HepG2 (cell line): ENCODE results near the gene OR52I2. TPM values are rescaled to one million over a fixed set of nuclear protein-coding genes. Genes with fewer than 3 reads are reported as not detected.

ENCODE experiments used
- ATAC-seq: fragments of 200-7000 bp; cut with Tn5 transposase; 3 replicates; pipeline ENCODE4 v1.9.1; 2020; ENCODE audit warnings: mild to moderate bottlenecking, moderate library complexity
- BruUV-seq: library from RNA; stranded (reverse); fragments of 400-500 nt; replicated peaks from 2 replicates; lab custom pipeline; 2021; lab: Mats Ljungman, UMichigan
- CTCF ChIA-PET: fragments of 300-600 bp; formaldehyde crosslinking; extraction: SDS; loops from one replicate; lab custom pipeline; 2021; ENCODE audit warnings: low total read pairs, inconsistent platforms, low intra/inter-chr PET ratio; lab: Yijun Ruan, JAX
- POLR2A ChIA-PET: fragments of 350-600 bp; sonication (Branson Sonifier 250); formaldehyde crosslinking; loops from one replicate; lab custom pipeline; 2020; ENCODE audit warnings: antibody characterized with exemption, inconsistent platforms; lab: Yijun Ruan, JAX
- DNase-seq: peaks from one replicate; pipeline ENCODE4 v3.0.0-alpha.2; 2015; ENCODE audit warnings: low spot score
- FAIRE-seq: peaks from 3 replicates; lab custom pipeline; 2011; peaks lifted over from hg19 to GRCh38; lab: Jason Lieb, UNC
- H2AFZ ChIP-seq: one replicate; pipeline ENCODE4 v1.6.1; 2011; ENCODE audit warnings: low read length, inconsistent platforms
- H3K27ac ChIP-seq: fragments of 300-600 bp; 3 replicates; pipeline ENCODE4 v1.8.0; 2011; ENCODE audit warnings: mixed run types, mild to moderate bottlenecking, mixed read lengths, low read length, inconsistent platforms; ENCODE audit not compliant: insufficient read depth; ENCODE audit errors: extremely low read length
- H3K27me3 ChIP-seq, 2 experiments: fragments of 200-600 bp in 1 of 2; 2 replicates in 1 of 2; 3 replicates in 1 of 2; pipeline versions ENCODE4 v1.6.0 to v1.8.0; 2011; ENCODE audit warnings: low read length in 2 of 2, mild to moderate bottlenecking in 2 of 2, moderate library complexity in 2 of 2, inconsistent platforms in 1 of 2; ENCODE audit not compliant: insufficient read depth in 2 of 2, control insufficient read depth in 1 of 2
- H3K36me3 ChIP-seq, 2 experiments: fragments of 200-600 bp in 1 of 2; replicated peaks in 1 of 2; 2 replicates in 1 of 2; 3 replicates in 1 of 2; pipeline versions ENCODE4 v1.5.1 to v1.8.0; 2011; ENCODE audit warnings: low read length in 2 of 2, inconsistent platforms in 1 of 2; ENCODE audit not compliant: insufficient read depth in 2 of 2, control insufficient read depth in 1 of 2
- H3K4me1 ChIP-seq: 2 replicates; pipeline ENCODE4 v1.5.1; 2012; ENCODE audit warnings: low read length, inconsistent platforms; ENCODE audit not compliant: insufficient read depth
- H3K4me2 ChIP-seq: 2 replicates; pipeline ENCODE4 v1.6.0; 2011; ENCODE audit warnings: low read depth, low read length, inconsistent platforms
- H3K4me3 ChIP-seq, 3 experiments: fragments of 200-600 bp in 1 of 3; sonication (generic), shearing (Covaris generic) in 1 of 3; replicated peaks in 1 of 3; 2 replicates each; pipeline ENCODE4 v1.5.1; 2011 to 2016; ENCODE audit warnings: low read length in 3 of 3, inconsistent platforms in 2 of 3, low read depth in 2 of 3, mild to moderate bottlenecking in 2 of 3, control low read depth in 1 of 3, mixed read lengths in 1 of 3; ENCODE audit not compliant: insufficient read depth in 1 of 3
- H3K79me2 ChIP-seq: one replicate; pipeline ENCODE4 v1.6.1; 2011; ENCODE audit warnings: low read length, inconsistent platforms; ENCODE audit not compliant: insufficient read depth
- H3K9ac ChIP-seq: 2 replicates; pipeline ENCODE4 v1.6.0; 2011; ENCODE audit warnings: mild to moderate bottlenecking, low read depth, low read length, inconsistent platforms; ENCODE audit not compliant: insufficient read depth
- H3K9me3 ChIP-seq: 2 replicates; pipeline ENCODE4 v1.5.1; 2012; ENCODE audit warnings: mild to moderate bottlenecking, low read length
- H4K20me1 ChIP-seq: 2 replicates; pipeline ENCODE4 v1.6.0; 2011; ENCODE audit warnings: inconsistent platforms, mild to moderate bottlenecking, low read length, moderate library complexity; ENCODE audit not compliant: insufficient read depth
- NAIF1 ChIP-seq: sonication (generic); formaldehyde crosslinking; IDR thresholded peaks from 2 replicates; pipeline ENCODE4 v1.5.0; 2020; ENCODE audit warnings: mild to moderate bottlenecking, missing genetic modification reagents, borderline replicate concordance
- TCF7 ChIP-seq: sonication (generic); IDR thresholded peaks from 2 replicates; pipeline ENCODE4 v1.6.1; 2016; ENCODE audit warnings: antibody characterized with exemption, low read depth
- TCF7L2 ChIP-seq: IDR thresholded peaks from 2 replicates; pipeline ENCODE4 v1.6.1; 2011; ENCODE audit warnings: mild to moderate bottlenecking, low read depth, low read length, moderate library complexity
- ZHX2 ChIP-seq, 2 experiments: sonication (generic) in 1 of 2; formaldehyde crosslinking in 1 of 2; IDR thresholded peaks; 2 replicates each; pipeline versions ENCODE4 v1.6.1 to v1.9.0; 2014 to 2022; ENCODE audit warnings: antibody characterized with exemption in 1 of 2, borderline replicate concordance in 1 of 2, inconsistent platforms in 1 of 2, low read depth in 1 of 2, missing genetic modification reagents in 1 of 2
- ZNF3 ChIP-seq: IDR thresholded peaks from 2 replicates; pipeline ENCODE4 v1.7.0; 2017; ENCODE audit warnings: inconsistent platforms
- ZNF318 ChIP-seq: sonication (generic); formaldehyde crosslinking; IDR thresholded peaks from 2 replicates; pipeline ENCODE4 v1.4.0; 2020; ENCODE audit warnings: mild to moderate bottlenecking, missing genetic modification reagents
- ZXDC ChIP-seq: sonication (generic); formaldehyde crosslinking; IDR thresholded peaks from 2 replicates; pipeline ENCODE4 v1.5.0; 2020; ENCODE audit warnings: mild to moderate bottlenecking, missing genetic modification reagents
- WGBS: methylation state at CpG from one replicate; pipeline ENCODE4 v1.1.6; 2017; ENCODE audit warnings: low lambda C conversion rate; 5-methylcytosine and 5-hydroxymethylcytosine counted together
- in situ Hi-C: cut with HindIII; loops from 2 replicates; pipeline ENCODE4 v1.10.0; 2017; ENCODE audit warnings: low pct_unique_long_range_greater_than_20kb; ENCODE audit not compliant: extremely low pct_ligation_motif_present
- intact Hi-C: fragments of 100-400 bp; cut with micrococcal nuclease; formaldehyde crosslinking; loops from one replicate; pipeline ENCODE4 v1.10.0; 2022; ENCODE audit not compliant: unreplicated experiment
- polyA plus RNA-seq, 8 experiments: library from polyadenylated mRNA; depleted of rRNA in 3 of 8; stranded (reverse) in 7 of 8; unstranded in 1 of 8; fragments of >200 nt; fragmentation: Illumina TruSeq in 4 of 8; extraction: Trizol in 4 of 8; gene quantifications; 2 replicates each; pipeline versions ENCODE4 v1.2.1 to v1.2.3, GENCODE V29; 2011 to 2016; ENCODE audit warnings: low read depth in 4 of 8, missing spikeins in 1 of 8, mixed read lengths in 1 of 8; ENCODE audit not compliant: insufficient read depth in 1 of 8
- total RNA-seq, 5 experiments: library from RNA; depleted of rRNA; stranded (reverse); fragments of >200 nt; fragmentation: Illumina TruSeq; extraction: Trizol; gene quantifications; 2 replicates each; pipeline ENCODE4 v1.2.3, GENCODE V29; 2016; ENCODE audit warnings: low read depth in 1 of 5

OR52I2 gene
- total and polyA plus RNA-seq, 2 of the 13 experiments (the other 11 are each of a cell fraction or from before 2014, with no cell fraction given), result not detected

GRCh38 chr11:4577761-4578160 lies 3.8 kb upstream of the OR52I2 start:
- Histone ChIP-seq H3K27ac (no peak overlapping the region), H3K9ac (no peak overlapping the region), H3K4me3 (no peak overlapping the region), H3K36me3 (no peaks in the 10 kb centered on the region), H4K20me1 (no peaks in the 10 kb centered on the region), H3K4me1 (no peaks in the 10 kb centered on the region), H3K4me2 (no peak overlapping the region), H3K9me3 (no peaks in the 10 kb centered on the region), H3K27me3 (peaks cover 0 to 31% of the 10 kb centered on the region in 2 experiments; a peak in 4 of 5 replicates), H3K79me2 (no peaks in the 10 kb centered on the region), H2AFZ (no peak overlapping the region)
- 17% methylated on average over 2 of the region's 2 CpGs for WGBS
- DNase-seq (no peak), FAIRE-seq (no peak), ATAC-seq (no peak)
- in situ Hi-C loops (no loop called here), intact Hi-C loops (no loop called here)
- no TSS peak for BruUV-seq
- CTCF ChIA-PET, result no interaction called here
- POLR2A ChIA-PET, result no interaction called here
- TF ChIP-seq ZXDC (no peak), ZNF318 (CRISPR knock-in tag) (no peak), ZHX2 (IDR thresholded peaks at IDR 0.05; ENCODE audit: low read depth) (no peak), ZHX2 (CRISPR knock-in tag; IDR thresholded peaks at IDR 0.05; ENCODE audit: borderline replicate concordance) (no peak), TCF7 (no peak), NAIF1 (CRISPR knock-in tag) (no peak), ZNF3 (CRISPR knock-in tag) (no peak), TCF7L2 (no peak)
